Esophagus muscularis mucosa (tissue), 4 donors: Measurements from ENCODE around the gene RIPK1.

Experiments used
- EP300 ChIP-seq: sonication (generic); formaldehyde crosslinking; IDR thresholded peaks from one replicate; pipeline ENCODE4 v1.6.1; 2017; ENCODE audit warnings: antibody characterized with exemption
- POLR2A ChIP-seq: fragments of 450-650 bp; IDR thresholded peaks from one replicate; pipeline ENCODE4 v1.6.1; 2017; ENCODE audit warnings: antibody characterized with exemption, moderate library complexity, mild to moderate bottlenecking, low read depth
- POLR2AphosphoS5 ChIP-seq, 2 donors: sonication (generic); formaldehyde crosslinking; IDR thresholded peaks; one replicate each; pipeline ENCODE4 v1.6.1; 2017; ENCODE audit warnings: antibody characterized with exemption in 2 of 2
- TF ChIP-seq, protein P1 (sequence below), 3 experiments: fragments of 200-600 bp in 2 of 3; fragments of 450-650 bp in 1 of 3; sonication (generic) in 2 of 3; IDR thresholded peaks; one replicate each; pipeline ENCODE4 v1.5.1; 2017 to 2019; ENCODE audit warnings: antibody characterized with exemption in 3 of 3, mild to moderate bottlenecking in 2 of 3, moderate library complexity in 1 of 3

DNA sequence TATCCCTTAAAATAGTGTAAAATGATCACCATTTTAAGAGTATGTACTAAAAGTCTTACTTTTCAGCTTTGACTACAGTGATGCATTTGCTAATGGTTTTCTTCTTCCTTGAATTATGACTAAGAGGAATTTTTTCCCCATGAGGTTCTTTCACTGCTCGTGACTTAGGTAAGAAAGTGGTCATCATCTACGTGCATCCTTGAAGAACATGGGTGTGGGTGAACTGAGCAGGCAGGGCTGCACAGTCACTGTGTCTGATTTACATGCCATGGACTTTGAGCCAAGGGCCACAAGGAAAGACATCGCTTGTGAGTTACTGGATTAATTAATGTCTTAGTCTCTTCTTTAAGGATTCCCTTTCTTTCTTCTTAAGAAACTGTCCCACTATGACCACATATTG is 35.3 kb upstream of the RIPK1 start:
- TF ChIP-seq POLR2A, result no peak
- TF ChIP-seq, protein P1, sequence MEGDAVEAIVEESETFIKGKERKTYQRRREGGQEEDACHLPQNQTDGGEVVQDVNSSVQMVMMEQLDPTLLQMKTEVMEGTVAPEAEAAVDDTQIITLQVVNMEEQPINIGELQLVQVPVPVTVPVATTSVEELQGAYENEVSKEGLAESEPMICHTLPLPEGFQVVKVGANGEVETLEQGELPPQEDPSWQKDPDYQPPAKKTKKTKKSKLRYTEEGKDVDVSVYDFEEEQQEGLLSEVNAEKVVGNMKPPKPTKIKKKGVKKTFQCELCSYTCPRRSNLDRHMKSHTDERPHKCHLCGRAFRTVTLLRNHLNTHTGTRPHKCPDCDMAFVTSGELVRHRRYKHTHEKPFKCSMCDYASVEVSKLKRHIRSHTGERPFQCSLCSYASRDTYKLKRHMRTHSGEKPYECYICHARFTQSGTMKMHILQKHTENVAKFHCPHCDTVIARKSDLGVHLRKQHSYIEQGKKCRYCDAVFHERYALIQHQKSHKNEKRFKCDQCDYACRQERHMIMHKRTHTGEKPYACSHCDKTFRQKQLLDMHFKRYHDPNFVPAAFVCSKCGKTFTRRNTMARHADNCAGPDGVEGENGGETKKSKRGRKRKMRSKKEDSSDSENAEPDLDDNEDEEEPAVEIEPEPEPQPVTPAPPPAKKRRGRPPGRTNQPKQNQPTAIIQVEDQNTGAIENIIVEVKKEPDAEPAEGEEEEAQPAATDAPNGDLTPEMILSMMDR (IDR thresholded peaks at IDR 0.05), result no peak
- TF ChIP-seq EP300, result no peak
- no peak for TF ChIP-seq POLR2AphosphoS5 (IDR thresholded peaks at IDR 0.05)
